PC-9 (cell line): ENCODE data around the gene LINS1. TPM values are rescaled to one million over a fixed set of nuclear protein-coding genes. Genes with fewer than 3 reads are reported as not detected.
"Not testable (repeated sequence)": the region's sequence is repeated elsewhere in the genome, so short reads cannot be mapped to it uniquely, and the experiment has no call there.

ENCODE experiments used
- BruUV-seq: library from RNA; stranded (reverse); fragments of 400-500 nt; replicated peaks from 2 replicates; lab custom pipeline; 2021; lab: Mats Ljungman, UMichigan
- CTCF ChIA-PET: fragments of 300-600 bp; sonication (Branson Sonifier 250); formaldehyde crosslinking; loops from one replicate; lab custom pipeline; 2022; ENCODE audit warnings: antibody characterized with exemption; lab: Charles Lee
- POLR2A ChIA-PET: fragments of 300-600 bp; sonication (Branson Sonifier 250); formaldehyde crosslinking; loops from one replicate; lab custom pipeline; 2022; ENCODE audit warnings: antibody characterized with exemption; ENCODE audit not compliant: unreplicated experiment; lab: Charles Lee
- DNase-seq, 2 experiments: peaks; one replicate each; pipeline versions ENCODE4 v3.0.0 to v3.0.0-alpha.2; 2015 to 2022; ENCODE audit warnings: mixed read lengths in 1 of 2
- H2AFZ ChIP-seq: fragments of 200-600 bp; sonication (generic); 2 replicates; pipeline ENCODE4 v1.8.1; 2017; ENCODE audit warnings: antibody characterized with exemption
- H3F3A ChIP-seq: fragments of 200-600 bp; sonication (generic); 2 replicates; pipeline ENCODE4 v1.8.1; 2017; ENCODE audit warnings: antibody characterized with exemption, mild to moderate bottlenecking, low read depth; ENCODE audit not compliant: insufficient read depth
- H3K27ac ChIP-seq: fragments of 200-600 bp; sonication (generic); 2 replicates; pipeline ENCODE4 v1.6.1; 2016; ENCODE audit warnings: mixed run types
- H3K27me3 ChIP-seq: fragments of 200-600 bp; sonication (generic); 2 replicates; pipeline ENCODE4 v1.6.1; 2016; ENCODE audit warnings: low read depth, mixed run types; ENCODE audit not compliant: insufficient read depth
- H3K36me3 ChIP-seq: fragments of 200-600 bp; sonication (generic); 2 replicates; pipeline ENCODE4 v1.6.1; 2016; ENCODE audit warnings: low read depth, mixed run types
- H3K4me1 ChIP-seq: fragments of 200-600 bp; sonication (generic); replicated peaks from 2 replicates; pipeline ENCODE4 v1.6.1; 2016; ENCODE audit warnings: mixed run types; ENCODE audit not compliant: insufficient read depth
- H3K4me2 ChIP-seq: fragments of 200-600 bp; sonication (generic); 2 replicates; pipeline ENCODE4 v1.6.1; 2017; ENCODE audit warnings: mixed run types
- H3K4me3 ChIP-seq: fragments of 200-600 bp; sonication (generic); 2 replicates; pipeline ENCODE4 v1.6.1; 2016; ENCODE audit warnings: mixed run types
- H3K79me2 ChIP-seq: fragments of 200-600 bp; sonication (generic); 2 replicates; pipeline ENCODE4 v1.6.1; 2017; ENCODE audit warnings: low read depth, mixed run types
- H3K9me2 ChIP-seq: fragments of 200-600 bp; sonication (generic); 2 replicates; pipeline ENCODE4 v1.8.1; 2017; ENCODE audit warnings: mild to moderate bottlenecking; ENCODE audit not compliant: insufficient read depth
- H3K9me3 ChIP-seq: fragments of 200-600 bp; sonication (generic); 2 replicates; pipeline ENCODE4 v1.8.1; 2016; ENCODE audit warnings: low read depth; ENCODE audit not compliant: insufficient read depth
- H4K20me1 ChIP-seq: fragments of 200-600 bp; sonication (generic); 2 replicates; pipeline ENCODE4 v1.8.1; 2017; ENCODE audit not compliant: insufficient read depth
- CTCF ChIP-seq: fragments of 200-600 bp; sonication (generic); conservative IDR thresholded peaks from 2 replicates; pipeline ENCODE4 v1.6.1; 2017; ENCODE audit warnings: mixed run types, antibody characterized with exemption, mild to moderate bottlenecking, moderate library complexity
- EZH2 ChIP-seq: fragments of 200-600 bp; sonication (generic); IDR thresholded peaks from 2 replicates; pipeline ENCODE4 v1.8.0; 2017; ENCODE audit warnings: antibody characterized with exemption, low read depth
- intact Hi-C: fragments of 100-400 bp; cut with micrococcal nuclease; formaldehyde crosslinking; loops from one replicate; pipeline ENCODE4 v1.10.0; 2022; ENCODE audit not compliant: unreplicated experiment
- total RNA-seq: library from RNA; stranded (reverse); gene quantifications from 2 replicates; pipeline ENCODE4 v1.2.3, GENCODE V29; 2021

LINS1 gene
- total RNA-seq, 1 experiment from 2014 or later = 10.9 TPM

DNA sequence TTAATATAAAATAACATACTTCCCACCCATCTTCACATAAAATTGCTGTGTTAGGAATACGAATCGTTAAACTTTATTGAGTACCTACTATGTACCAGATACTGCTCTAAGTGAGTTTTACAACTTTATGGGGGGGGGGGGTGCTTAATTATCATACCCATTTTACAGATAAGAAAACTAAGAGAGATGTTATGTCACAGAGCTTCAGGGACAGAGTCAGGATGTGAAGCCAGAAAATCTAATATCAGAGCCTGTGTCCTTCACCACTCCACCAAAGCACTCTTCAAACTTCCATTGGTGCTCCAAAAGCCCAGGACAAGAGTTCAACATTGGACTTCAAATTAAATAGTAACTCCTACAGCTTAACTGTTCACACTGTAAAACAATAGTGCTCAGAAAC is 8.6 kb downstream of the LINS1 start:
- Histone ChIP-seq H4K20me1 (no peaks in the 10 kb centered on the region), H3F3A (no peaks in the 10 kb centered on the region), H3K36me3 (no peaks in the 10 kb centered on the region), H3K79me2 (peaks cover 37% of the 10 kb centered on the region), H3K4me3 (no peak overlapping the region), H3K27ac (no peak overlapping the region), H3K9me2 (no peaks in the 10 kb centered on the region), H3K4me1 (no peaks in the 10 kb centered on the region), H3K4me2 (no peak overlapping the region), H2AFZ (no peak overlapping the region), H3K27me3 (no peaks in the 10 kb centered on the region), H3K9me3 (peaks cover 9% of the 10 kb centered on the region; the same call in 1 of the 2 replicates)
- ChIA-PET CTCF (no interaction called here), POLR2A (no interaction called here)
- no TSS peak for BruUV-seq
- intact Hi-C loops = no loop called here
- TF ChIP-seq CTCF = no peak
- no peak for TF ChIP-seq EZH2
- no peak for DNase-seq

DNA sequence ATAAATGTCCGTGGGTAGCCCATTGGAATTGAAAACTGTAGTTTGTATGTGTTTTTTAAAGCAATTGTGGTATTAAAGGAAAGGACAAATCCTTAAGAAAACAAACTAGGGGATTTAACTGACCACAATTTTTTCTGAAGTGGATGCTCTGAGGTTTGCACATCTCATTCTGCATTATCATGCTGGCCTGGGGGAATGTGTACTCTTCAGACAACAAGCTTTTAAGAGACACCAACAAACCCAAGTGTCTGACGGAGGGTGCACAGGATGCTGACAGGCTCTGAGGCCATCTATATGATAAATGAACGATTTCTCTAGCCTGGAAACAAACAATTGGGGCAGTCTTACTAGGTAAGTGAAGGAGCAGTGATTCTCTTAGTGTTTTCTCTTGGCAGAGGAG is 9.1 kb downstream of the LINS1 start:
- H2AFZ ChIP-seq = no peak overlapping the region
- no TSS peak for BruUV-seq
- intact Hi-C loops = no loop called here

DNA sequence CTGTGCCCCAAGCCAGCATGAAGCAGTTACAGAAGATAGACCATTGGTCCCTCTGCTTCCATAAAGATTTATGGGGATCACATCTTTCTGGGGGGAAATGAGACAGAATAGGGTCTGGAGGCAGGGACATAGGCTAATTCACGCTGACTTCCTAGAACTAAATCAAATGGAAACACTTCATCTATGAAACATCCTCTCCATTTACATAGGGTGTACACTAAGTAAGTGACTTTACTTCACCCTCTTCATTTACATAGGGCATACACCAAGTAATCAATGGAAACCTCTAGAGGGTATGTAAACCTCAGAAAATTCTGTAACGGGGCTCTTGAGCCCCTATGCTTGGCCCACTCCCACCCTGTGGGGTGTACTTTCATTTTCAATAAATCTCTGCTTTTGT is 10.1 kb downstream of the LINS1 start:
- DNase-seq = no peak
- ChIA-PET CTCF (no interaction called here), POLR2A (no interaction called here)
- Histone ChIP-seq H2AFZ (no peak overlapping the region), H3K79me2 (peaks cover 22% of the 10 kb centered on the region), H3K36me3 (no peaks in the 10 kb centered on the region), H3K9me3 (peaks cover 20% of the 10 kb centered on the region), H3K27ac (no peak overlapping the region), H3K9me2 (no peaks in the 10 kb centered on the region), H3K27me3 (no peaks in the 10 kb centered on the region), H3K4me2 (no peak overlapping the region), H3K4me1 (no peaks in the 10 kb centered on the region), H3K4me3 (no peak overlapping the region), H4K20me1 (no peaks in the 10 kb centered on the region), H3F3A (no peaks in the 10 kb centered on the region; the same call in 1 of the 2 replicates)
- intact Hi-C loops = no loop called here
- no TSS peak for BruUV-seq
- TF ChIP-seq CTCF (no peak), EZH2 (no peak)

More for the DNA sequence above, 9.1 kb downstream of the LINS1 start:
- H3K27me3 ChIP-seq = no peaks in the 10 kb centered on the region
- no peaks in the 10 kb centered on the region; the same call in 1 of the 2 replicates for H3F3A ChIP-seq
- H4K20me1 ChIP-seq = no peaks in the 10 kb centered on the region
- no peaks in the 10 kb centered on the region for H3K36me3 ChIP-seq
- no peak overlapping the region for H3K4me2 ChIP-seq
- H3K9me2 ChIP-seq = no peaks in the 10 kb centered on the region
- H3K79me2 ChIP-seq = peaks cover 33% of the 10 kb centered on the region
- no peaks in the 10 kb centered on the region for H3K4me1 ChIP-seq
- peaks cover 13% of the 10 kb centered on the region for H3K9me3 ChIP-seq
- TF ChIP-seq EZH2 (no peak), CTCF (no peak)
- ChIA-PET CTCF (no interaction called here), POLR2A (no interaction called here)
- H3K27ac ChIP-seq = no peak overlapping the region
- no peak overlapping the region for H3K4me3 ChIP-seq
- DNase-seq = no peak

DNA sequence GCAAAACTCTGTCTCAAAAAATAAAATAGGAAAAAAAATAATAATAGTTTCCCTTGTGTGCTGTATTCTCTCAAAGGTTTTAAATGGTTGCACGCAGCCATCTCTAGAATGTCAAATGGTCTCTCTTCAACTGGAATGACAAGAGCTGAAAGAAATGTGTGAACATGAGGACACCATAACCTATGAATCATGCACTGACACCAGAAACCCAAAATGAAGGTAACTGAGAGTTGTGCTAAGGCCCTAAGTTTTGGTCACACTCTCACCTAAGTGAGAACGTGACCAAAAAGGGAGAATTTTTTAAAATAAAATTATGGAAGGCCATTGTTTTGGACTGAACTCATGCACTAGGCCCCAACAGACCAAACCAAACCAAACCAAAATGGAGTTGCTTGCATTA is 10.8 kb downstream of the LINS1 start:
- H3K4me3 ChIP-seq, DNase-seq, H3F3A ChIP-seq, H3K27me3 ChIP-seq, intact Hi-C loops, H3K27ac ChIP-seq, H3K4me2 ChIP-seq, BruUV-seq, POLR2A ChIA-PET, H2AFZ ChIP-seq, H3K9me2 ChIP-seq, H4K20me1 ChIP-seq, H3K4me1 ChIP-seq, H3K36me3 ChIP-seq, CTCF ChIA-PET: not testable (repeated sequence)
- H3K9me3 ChIP-seq = peaks cover 20% of the 10 kb centered on the region
- peaks cover 17% of the 10 kb centered on the region; the same call in 1 of the 2 replicates for H3K79me2 ChIP-seq
